Lung (tissue), 16 donors: ENCODE measurements around the gene TMEM254. TPM values are rescaled to one million over a fixed set of nuclear protein-coding genes. Genes with fewer than 3 reads are reported as not detected.
"Not testable (repeated sequence)": the region's sequence is repeated elsewhere in the genome, so short reads cannot be mapped to it uniquely, and the experiment has no call there.

Source experiments
- ATAC-seq: fragments of 200-7000 bp; cut with Tn5 transposase; one replicate; pipeline ENCODE4 v1.9.1; 2020; ENCODE audit warnings: moderate number of reproducible peaks; ENCODE audit not compliant: insufficient read depth, low FRiP score
- DNase-seq, 3 donors: peaks; one replicate each; pipeline ENCODE4 v3.0.0-alpha.2; 2013 to 2017
- H3K27ac ChIP-seq, 2 donors: one replicate each; pipeline ENCODE4 v1.5.1; 2013; ENCODE audit warnings: mild to moderate bottlenecking in 2 of 2, moderate library complexity in 2 of 2, control low read depth in 1 of 2, inconsistent platforms in 1 of 2, low read depth in 1 of 2, low read length in 1 of 2
- H3K27me3 ChIP-seq, 3 donors: one replicate each; pipeline ENCODE4 v1.5.1; 2013; ENCODE audit warnings: low read length in 2 of 3; ENCODE audit not compliant: control insufficient read depth in 3 of 3, insufficient read depth in 3 of 3
- H3K36me3 ChIP-seq, 4 donors: one replicate each; pipeline ENCODE4 v1.5.1; 2013; ENCODE audit warnings: low read length in 4 of 4, mild to moderate bottlenecking in 1 of 4, moderate library complexity in 1 of 4; ENCODE audit not compliant: control insufficient read depth in 4 of 4, insufficient read depth in 4 of 4
- H3K4me1 ChIP-seq, 5 donors: one replicate each; pipeline ENCODE4 v1.5.1; 2013; ENCODE audit warnings: low read length in 5 of 5, mild to moderate bottlenecking in 2 of 5, moderate library complexity in 1 of 5; ENCODE audit not compliant: control insufficient read depth in 5 of 5, insufficient read depth in 5 of 5
- H3K4me3 ChIP-seq: one replicate; pipeline ENCODE4 v1.5.1; 2013; ENCODE audit warnings: mild to moderate bottlenecking, control low read depth, moderate library complexity
- H3K9ac ChIP-seq, 2 donors: one replicate each; pipeline ENCODE4 v1.5.1; 2013; ENCODE audit warnings: low read length in 2 of 2, control low read depth in 1 of 2; ENCODE audit not compliant: insufficient read depth in 1 of 2
- H3K9me3 ChIP-seq, 4 donors: one replicate each; pipeline ENCODE4 v1.5.1; 2013; ENCODE audit warnings: low read length in 3 of 4, mild to moderate bottlenecking in 1 of 4, moderate library complexity in 1 of 4; ENCODE audit not compliant: control insufficient read depth in 4 of 4, insufficient read depth in 3 of 4
- WGBS, 2 donors: extraction: QIAGEN DNeasy Blood & Tissue Kit; methylation state at CpG; one replicate each; pipeline ENCODE4 v1.1.7; 2013; 5-methylcytosine and 5-hydroxymethylcytosine counted together
- long read RNA-seq, 5 donors: transcript quantifications; one replicate each; lab custom pipeline, GENCODE V29; 2026
- polyA plus RNA-seq, 2 donors: library from polyadenylated mRNA; stranded (reverse); fragments of 200-250 nt; gene quantifications; one replicate each; pipeline ENCODE4 v1.2.1, GENCODE V29; 2013
- total RNA-seq, 2 donors: library from RNA; depleted of rRNA in 1 of 2; stranded (reverse); fragments of >200 nt in 1 of 2; gene quantifications; one replicate each; pipeline ENCODE4 v1.2.1, GENCODE V29; 2014 to 2021
- TF ChIP-seq, protein P1 (sequence below): IDR thresholded peaks from 2 replicates; pipeline ENCODE4 v1.5.1; 2012; ENCODE audit warnings: mild to moderate bottlenecking; ENCODE audit errors: control extremely low read depth, extremely low read depth
- donor health status: control.
- donor health status: control.
- donor health status: Bipolar disorder and iron deficiency.
- donor health status: healthy.
- donor health status: DM: yes; HTN: yes; CAD: no.

TMEM254 gene, protein sequence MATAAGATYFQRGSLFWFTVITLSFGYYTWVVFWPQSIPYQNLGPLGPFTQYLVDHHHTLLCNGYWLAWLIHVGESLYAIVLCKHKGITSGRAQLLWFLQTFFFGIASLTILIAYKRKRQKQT
- total RNA-seq (10 to 100 TPM; 22.1 to 25.8 TPM), polyA plus RNA-seq (10 to 100 TPM; 14.0 to 15.1 TPM)
- long read RNA-seq, donor 1, transcript TMEM254-205 (4 exons, 2,042 nt) = major isoform, 13 of 16 reads
- long read RNA-seq, donor 1, partial matches to known transcripts = 0 of 16 reads
- long read RNA-seq, donor 1, other reads (novel, unspliced or antisense) = 0 of 16 reads
- long read RNA-seq, donor 2, partial matches to known transcripts = 0 of 3 reads
- long read RNA-seq, donor 2, other reads (novel, unspliced or antisense) = 0 of 3 reads
- long read RNA-seq, donor 3, partial matches to known transcripts = 0 of 4 reads
- long read RNA-seq, donor 3, other reads (novel, unspliced or antisense) = 0 of 4 reads
- long read RNA-seq, donor 4, transcript TMEM254-205 (4 exons, 2,042 nt) = major isoform, 6 of 7 reads
- long read RNA-seq, donor 4, partial matches to known transcripts = 0 of 7 reads
- long read RNA-seq, donor 4, other reads (novel, unspliced or antisense) = 0 of 7 reads
- long read RNA-seq, donor 5, transcript TMEM254-205 (4 exons, 2,042 nt) = major isoform, 13 of 49 reads
- long read RNA-seq, donor 5, partial matches to known transcripts = 31 of 49 reads
- long read RNA-seq, donor 5, other reads (novel, unspliced or antisense) = 0 of 49 reads

DNA sequence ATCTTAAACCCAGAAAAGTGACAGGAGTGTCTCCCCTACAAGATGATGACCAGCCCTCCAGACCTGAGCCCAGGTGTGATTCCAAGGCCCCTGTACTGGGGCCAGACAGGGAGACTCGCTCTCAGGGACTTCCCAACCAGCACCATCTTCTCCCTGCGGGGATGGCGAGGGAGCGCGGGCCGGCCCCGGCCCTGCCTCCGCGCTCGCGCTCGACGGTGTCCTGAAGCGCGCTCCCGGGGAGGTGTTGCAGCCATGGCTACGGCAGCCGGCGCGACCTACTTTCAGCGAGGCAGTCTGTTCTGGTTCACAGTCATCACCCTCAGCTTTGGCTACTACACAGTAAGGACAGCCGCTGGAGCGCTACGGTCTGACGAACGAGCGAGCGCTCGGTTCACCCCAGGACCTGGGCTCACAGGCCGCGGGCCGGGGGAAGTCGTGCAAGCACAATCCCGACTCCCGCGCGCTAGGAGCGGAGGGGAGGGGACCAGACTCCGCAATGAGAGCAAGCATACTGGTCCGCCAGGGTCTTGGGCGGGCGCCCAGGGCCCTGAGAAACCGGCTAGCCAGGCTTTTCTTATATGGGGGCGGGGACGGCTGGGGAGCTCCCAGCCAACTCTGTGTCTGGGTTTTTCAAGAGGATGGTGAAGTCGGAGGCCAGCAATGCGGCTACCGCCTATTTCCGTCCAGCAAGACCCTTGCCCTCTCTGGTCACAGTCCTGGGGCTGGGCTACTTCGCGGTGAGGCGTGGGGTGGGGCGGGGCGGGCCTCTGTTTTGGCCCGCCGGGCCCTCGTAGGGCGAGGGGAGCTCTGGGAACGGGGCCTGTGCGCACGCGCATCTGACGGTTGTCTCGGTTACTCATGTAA lies at the start of gene TMEM254:
TSS of gene TMEM254 (plus strand) at position 218 of the 864 bp plus-strand sequence. CDS start at position 253, 35 bp downstream.
- WGBS, 2 donors = 0 to 1% methylated on average over 64 of the region's 64 CpGs
- peaks cover 0 to 7% (median 0%) of the 10 kb centered on the region in 4 donors for H3K36me3 ChIP-seq
- TF ChIP-seq, protein P1, sequence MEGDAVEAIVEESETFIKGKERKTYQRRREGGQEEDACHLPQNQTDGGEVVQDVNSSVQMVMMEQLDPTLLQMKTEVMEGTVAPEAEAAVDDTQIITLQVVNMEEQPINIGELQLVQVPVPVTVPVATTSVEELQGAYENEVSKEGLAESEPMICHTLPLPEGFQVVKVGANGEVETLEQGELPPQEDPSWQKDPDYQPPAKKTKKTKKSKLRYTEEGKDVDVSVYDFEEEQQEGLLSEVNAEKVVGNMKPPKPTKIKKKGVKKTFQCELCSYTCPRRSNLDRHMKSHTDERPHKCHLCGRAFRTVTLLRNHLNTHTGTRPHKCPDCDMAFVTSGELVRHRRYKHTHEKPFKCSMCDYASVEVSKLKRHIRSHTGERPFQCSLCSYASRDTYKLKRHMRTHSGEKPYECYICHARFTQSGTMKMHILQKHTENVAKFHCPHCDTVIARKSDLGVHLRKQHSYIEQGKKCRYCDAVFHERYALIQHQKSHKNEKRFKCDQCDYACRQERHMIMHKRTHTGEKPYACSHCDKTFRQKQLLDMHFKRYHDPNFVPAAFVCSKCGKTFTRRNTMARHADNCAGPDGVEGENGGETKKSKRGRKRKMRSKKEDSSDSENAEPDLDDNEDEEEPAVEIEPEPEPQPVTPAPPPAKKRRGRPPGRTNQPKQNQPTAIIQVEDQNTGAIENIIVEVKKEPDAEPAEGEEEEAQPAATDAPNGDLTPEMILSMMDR = no peak
- no peaks in the 10 kb centered on the region for H3K27me3 ChIP-seq
- H3K9me3 ChIP-seq = no peaks in the 10 kb centered on the region
- peak within 1 kb of the TSS; percentile 80 to 97 for H3K9ac ChIP-seq
- H3K4me3 ChIP-seq = peak within 1 kb of the TSS; percentile 82
- peaks cover 0 to 16% (median 2%) of the 10 kb centered on the region in 5 donors for H3K4me1 ChIP-seq
- peak; percentile 96 to 97 (median 96) for DNase-seq
- peak; percentile 96 for ATAC-seq
- H3K27ac ChIP-seq = peak within 1 kb of the TSS; percentile 97 to 99

DNA sequence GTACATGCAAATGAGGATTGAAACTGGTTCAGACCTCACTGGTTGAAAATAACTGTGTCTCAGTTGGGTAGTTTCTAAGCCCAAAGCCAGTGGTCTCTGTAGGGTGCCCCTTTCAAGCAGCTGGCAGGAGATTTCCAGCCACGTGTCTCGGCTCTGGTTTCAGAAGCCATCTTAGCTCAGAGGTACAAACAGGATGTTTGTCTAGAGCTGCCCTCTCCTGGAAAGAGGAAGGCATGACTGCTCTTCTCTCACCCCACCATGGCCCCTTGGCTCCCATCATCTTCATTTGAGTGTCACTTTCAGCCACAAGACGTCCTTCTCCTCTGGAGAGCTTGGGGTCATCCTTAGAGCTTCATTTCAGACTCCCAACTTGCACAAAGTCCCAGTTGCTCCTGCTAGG lies 49.3 kb upstream of the TMEM254 start:
- WGBS, 2 donors = 48 to 70% methylated on average over 3 of the region's 3 CpGs
- TF ChIP-seq, protein P1 = peak; percentile 6
- not testable (repeated sequence) for H3K9me3 ChIP-seq, H3K36me3 ChIP-seq, H3K27me3 ChIP-seq, H3K4me3 ChIP-seq, ATAC-seq, H3K4me1 ChIP-seq, H3K27ac ChIP-seq, DNase-seq, H3K9ac ChIP-seq

DNA sequence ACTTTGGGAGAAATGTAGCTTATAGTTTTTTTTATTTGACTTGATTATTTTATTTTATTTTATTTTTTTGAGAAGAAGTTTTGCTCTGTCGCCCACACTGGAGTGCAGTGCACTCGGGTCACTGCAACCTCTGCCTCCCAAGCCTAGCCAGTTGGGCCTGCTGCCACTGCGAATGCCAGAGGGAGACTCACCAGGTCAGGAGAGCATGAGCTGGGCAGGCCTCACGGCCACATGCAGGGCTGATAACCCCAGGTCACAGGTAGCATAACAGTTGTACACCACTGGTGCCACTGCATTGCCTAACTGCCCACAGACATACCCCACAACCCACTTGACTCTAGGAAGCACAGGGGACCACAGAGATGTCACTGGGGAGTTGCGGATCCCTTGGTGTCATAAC lies 48.6 kb upstream of the TMEM254 start:
- WGBS, 2 donors = 57 to 86% methylated on average over 5 of the region's 5 CpGs
- H3K27me3 ChIP-seq = not testable (repeated sequence)

More for the DNA sequence above, 48.6 kb upstream of the TMEM254 start:
- not testable (repeated sequence) for H3K4me1 ChIP-seq, DNase-seq, H3K9me3 ChIP-seq, H3K9ac ChIP-seq, H3K27ac ChIP-seq, ATAC-seq, H3K36me3 ChIP-seq, H3K4me3 ChIP-seq
